Thymus (tissue), 2 donors: Measurements from ENCODE around the gene CLNK. TPM values are rescaled to one million over a fixed set of nuclear protein-coding genes. Genes with fewer than 3 reads are reported as not detected.

Experiments
- polyA plus RNA-seq: library from polyadenylated mRNA; stranded (reverse); fragments of 200-250 nt; gene quantifications from one replicate; pipeline ENCODE4 v1.2.3, GENCODE V29; 2013
- total RNA-seq: library from RNA; stranded (reverse); fragments of 120-200 nt; gene quantifications from one replicate; pipeline ENCODE4 v1.2.4, GENCODE V29; 2013
- donor health status: healthy.

The CLNK gene
- total and polyA plus RNA-seq, 2 donors = 1.9 to 2.6 TPM

Other genes with a start within 250 kb of the CLNK start
- gene ZNF518B, start 227.3 kb downstream of the CLNK start, total RNA-seq = 25.5 TPM
- 13.6 TPM for gene ZNF518B, start 227.3 kb downstream of the CLNK start, polyA plus RNA-seq